GM13977 (cell line): ENCODE results near the gene RPS27.

ENCODE experiments used
- DNase-seq: peaks from one replicate; pipeline ENCODE4 v3.0.0; 2012; ENCODE audit warnings: low spot score
- CTCF ChIP-seq: IDR thresholded peaks from 2 replicates; pipeline ENCODE4 v1.5.1; 2012; ENCODE audit warnings: mild to moderate bottlenecking, control low read depth; ENCODE audit not compliant: insufficient read depth; ENCODE audit errors: extremely low read depth, missing control alignments
- in situ Hi-C: fragments of 300-500 bp; cut with MboI; formaldehyde crosslinking; loops from one replicate; pipeline ENCODE4 v1.12.0; 2022; ENCODE audit warnings: low sequenced_read_pairs, low pct_unique_long_range_greater_than_20kb, mixed read lengths, inconsistent platforms; ENCODE audit not compliant: unreplicated experiment

Gene RPS27

GRCh38 chr1:153956997-153957715 is 33.4 kb upstream of the RPS27 start:
- in situ Hi-C loops, result no loop called here
- TF ChIP-seq CTCF, result no peak
- no peak for DNase-seq

DNA sequence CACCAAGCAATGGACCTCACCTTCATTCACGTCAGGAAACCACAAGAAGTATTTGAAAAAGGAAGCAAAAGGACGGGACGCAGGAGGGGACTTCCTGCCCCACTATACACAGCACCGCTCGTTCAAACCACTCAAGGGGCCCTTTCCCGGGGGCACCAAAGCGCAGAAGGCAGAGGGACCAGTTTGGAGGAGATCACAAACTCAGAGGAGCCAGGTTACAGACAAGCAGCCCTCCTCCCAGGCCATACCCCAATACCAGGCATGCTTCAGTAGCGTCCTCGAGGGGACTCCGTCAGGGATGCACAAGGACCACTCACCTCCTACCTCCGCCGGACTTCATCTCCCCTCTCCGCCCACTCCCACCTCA is 32.8 kb upstream of the RPS27 start:
- in situ Hi-C loops, result no loop called here
- TF ChIP-seq CTCF, result no peak
- DNase-seq, result peak; percentile 69

- peak; percentile 19 for TF ChIP-seq CTCF
- in situ Hi-C loops, result no loop called here
- peak; percentile 98 for DNase-seq
These were observed 32.2 kb upstream of the RPS27 start, which contains the start of gene CRTC2 for GRCh38 chr1:153958111-153958960. TSS of gene CRTC2 (minus strand) at chr1:153958612. CDS start at chr1:153958497, 115 bp downstream.

DNA sequence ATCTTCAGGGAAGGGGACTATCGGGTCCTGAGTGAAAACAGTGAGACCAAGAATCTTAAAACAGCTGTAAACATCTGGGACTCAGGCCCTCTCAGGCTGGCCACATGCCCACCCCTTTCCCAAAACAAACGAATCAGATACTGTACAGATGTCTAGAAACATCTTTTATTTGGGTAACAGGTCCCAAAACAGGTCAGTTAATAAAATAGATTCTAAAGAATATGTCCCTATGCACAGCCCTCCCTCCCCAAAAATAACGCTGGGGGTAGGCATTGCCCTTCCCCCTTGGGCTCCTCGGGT is 31.7 kb upstream of the RPS27 start:
- DNase-seq, result no peak
- TF ChIP-seq CTCF, result no peak
- in situ Hi-C loops, result no loop called here

- TF ChIP-seq CTCF, result no peak
- DNase-seq, result no peak
- in situ Hi-C loops, result no loop called here
These were observed 31.1 kb upstream of the RPS27 start for GRCh38 chr1:153959454-153959853.

DNA sequence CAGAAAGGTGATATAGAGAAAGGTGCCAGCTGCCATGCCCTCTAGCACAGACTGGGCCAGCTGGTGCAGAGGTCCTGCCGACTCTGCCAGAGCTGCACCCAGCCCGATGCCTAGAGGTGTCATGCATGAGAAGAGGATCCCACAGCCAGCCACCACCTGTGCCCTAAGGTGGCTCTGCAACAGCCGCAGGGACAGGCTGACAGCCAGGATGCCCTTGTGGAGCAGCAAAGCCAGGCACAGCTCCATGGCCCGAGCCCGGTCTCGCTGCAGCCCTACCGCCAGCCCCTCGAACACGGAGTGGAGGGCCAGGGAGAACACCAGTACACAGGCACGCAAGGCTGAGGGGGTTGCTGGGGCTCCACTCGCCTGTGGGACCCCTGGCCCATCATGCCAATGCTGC is 30.4 kb upstream of the RPS27 start:
- in situ Hi-C loops, result no loop called here
- no peak for TF ChIP-seq CTCF
- no peak for DNase-seq
